ENCODE data around the gene CADM3.

DNA sequence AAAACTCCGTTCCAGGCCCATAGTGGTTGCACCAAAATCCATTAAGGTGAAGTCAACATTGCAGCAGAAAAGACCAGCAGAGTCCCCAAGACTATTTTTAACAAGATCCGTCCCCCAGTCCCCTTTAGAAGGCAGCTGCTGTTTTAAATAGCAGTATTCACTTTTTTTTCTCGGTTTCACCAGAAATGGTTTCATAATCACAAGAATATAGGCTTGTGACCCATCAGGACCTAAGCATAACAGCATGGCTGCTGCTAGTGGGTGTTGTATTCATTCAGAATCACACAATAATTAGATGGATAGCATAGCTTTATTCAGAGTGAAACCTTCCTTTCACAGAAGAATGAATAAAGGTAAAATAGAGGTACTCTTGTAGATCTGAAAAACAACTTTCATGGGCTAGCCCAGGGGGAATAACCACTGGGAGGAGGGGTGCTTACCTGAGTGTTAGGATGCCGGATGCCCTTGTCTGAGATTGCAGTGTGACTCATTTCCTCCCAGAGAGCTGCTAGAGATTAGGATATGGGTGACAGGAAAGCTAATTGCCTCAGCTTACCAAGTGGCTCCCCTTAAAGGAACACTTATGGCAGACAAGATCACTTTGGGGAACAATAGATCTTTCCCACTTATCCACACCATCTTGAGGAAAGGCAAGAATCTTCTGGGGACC, 68.3 kb downstream of the CADM3 start:
- TF ChIP-seq, protein P1, sequence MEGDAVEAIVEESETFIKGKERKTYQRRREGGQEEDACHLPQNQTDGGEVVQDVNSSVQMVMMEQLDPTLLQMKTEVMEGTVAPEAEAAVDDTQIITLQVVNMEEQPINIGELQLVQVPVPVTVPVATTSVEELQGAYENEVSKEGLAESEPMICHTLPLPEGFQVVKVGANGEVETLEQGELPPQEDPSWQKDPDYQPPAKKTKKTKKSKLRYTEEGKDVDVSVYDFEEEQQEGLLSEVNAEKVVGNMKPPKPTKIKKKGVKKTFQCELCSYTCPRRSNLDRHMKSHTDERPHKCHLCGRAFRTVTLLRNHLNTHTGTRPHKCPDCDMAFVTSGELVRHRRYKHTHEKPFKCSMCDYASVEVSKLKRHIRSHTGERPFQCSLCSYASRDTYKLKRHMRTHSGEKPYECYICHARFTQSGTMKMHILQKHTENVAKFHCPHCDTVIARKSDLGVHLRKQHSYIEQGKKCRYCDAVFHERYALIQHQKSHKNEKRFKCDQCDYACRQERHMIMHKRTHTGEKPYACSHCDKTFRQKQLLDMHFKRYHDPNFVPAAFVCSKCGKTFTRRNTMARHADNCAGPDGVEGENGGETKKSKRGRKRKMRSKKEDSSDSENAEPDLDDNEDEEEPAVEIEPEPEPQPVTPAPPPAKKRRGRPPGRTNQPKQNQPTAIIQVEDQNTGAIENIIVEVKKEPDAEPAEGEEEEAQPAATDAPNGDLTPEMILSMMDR (conservative IDR thresholded peaks at IDR 0.05; ENCODE audit: low read length), result no peak
- no peak for TF ChIP-seq EZH2phosphoT487 (IDR thresholded peaks at IDR 0.05; ENCODE audit: borderline replicate concordance, low read depth, low read length)

Data from OCI-LY7 (cell line).